Thyroid gland (tissue), 4 donors: ENCODE results near the gene NAV2. TPM values are rescaled to one million over a fixed set of nuclear protein-coding genes. Genes with fewer than 3 reads are reported as not detected.

Experiments
- DNase-seq, 2 donors: peaks; one replicate each; pipeline ENCODE4 v3.0.0-alpha.2; 2019
- H3K27ac ChIP-seq, 3 donors: fragments of 200-600 bp; sonication (generic); 1 replicate in 2 of 3; 2 replicates in 1 of 3; pipeline ENCODE4 v1.5.1; 2016 to 2019; ENCODE audit warnings: mild to moderate bottlenecking in 1 of 3, moderate library complexity in 1 of 3
- H3K27me3 ChIP-seq: fragments of 200-600 bp; sonication (generic); one replicate; pipeline ENCODE4 v1.5.1; 2019
- H3K36me3 ChIP-seq, 2 donors: fragments of 200-600 bp; sonication (generic); one replicate each; pipeline ENCODE4 v1.5.1; 2016 to 2019
- H3K4me1 ChIP-seq, 2 donors: fragments of 200-600 bp; sonication (generic); one replicate each; pipeline ENCODE4 v1.5.1; 2017 to 2019
- H3K4me3 ChIP-seq, 3 donors: fragments of 200-600 bp; sonication (generic); replicated peaks in 1 of 3; 1 replicate in 2 of 3; 2 replicates in 1 of 3; pipeline ENCODE4 v1.5.1; 2016; ENCODE audit warnings: mild to moderate bottlenecking in 1 of 3
- H3K9me3 ChIP-seq: fragments of 200-600 bp; sonication (generic); one replicate; pipeline ENCODE4 v1.5.1; 2017
- CTCF ChIP-seq, 6 experiments: fragments of 200-600 bp in 3 of 6; fragments of 450-650 bp in 3 of 6; sonication (generic) in 3 of 6; IDR thresholded peaks; one replicate each; pipeline ENCODE4 v1.5.1; 2016 to 2019; ENCODE audit warnings: antibody characterized with exemption in 6 of 6, mild to moderate bottlenecking in 2 of 6, inconsistent platforms in 1 of 6, moderate library complexity in 1 of 6
- POLR2A ChIP-seq, 2 donors: fragments of 450-650 bp; IDR thresholded peaks; one replicate each; pipeline ENCODE4 v1.6.1; 2017; ENCODE audit warnings: antibody characterized with exemption in 2 of 2, mild to moderate bottlenecking in 2 of 2, moderate library complexity in 1 of 2
- WGBS, 2 donors: methylation state at CpG; one replicate each; pipeline ENCODE4 v1.1.5; 2017; 5-methylcytosine and 5-hydroxymethylcytosine counted together
- intact Hi-C: fragments of 100-400 bp; cut with DNase I; formaldehyde crosslinking; loops from one replicate; pipeline ENCODE4 v1.15.1; 2023
- total RNA-seq, 4 donors: library from RNA; depleted of rRNA; stranded (reverse); fragments of >200 nt; gene quantifications; one replicate each; pipeline ENCODE4 v1.2.3, GENCODE V29; 2016

Gene NAV2
- total RNA-seq, 4 donors from 2014 or later = 34.8 to 88.6 (median 54.5) TPM

- Histone ChIP-seq H3K4me1 (peaks cover 21 to 41% of the 10 kb centered on the region in 2 donors), H3K9me3 (no peaks in the 10 kb centered on the region), H3K27me3 (no peaks in the 10 kb centered on the region), H3K36me3 (no peaks in the 10 kb centered on the region), H3K4me3 (no peak overlapping the region), H3K27ac (no peak overlapping the region)
- no peak for TF ChIP-seq POLR2A (IDR thresholded peaks at IDR 0.05)
- TF ChIP-seq CTCF (IDR thresholded peaks at IDR 0.05) = no peak
- WGBS, 2 donors = 46 to 71% methylated on average over 1 of the region's 1 CpG
- intact Hi-C loops = no loop called here
- DNase-seq = no peak
Measured at GRCh38 chr11:19821412-19821875, 108.8 kb downstream of the NAV2 start.

DNA sequence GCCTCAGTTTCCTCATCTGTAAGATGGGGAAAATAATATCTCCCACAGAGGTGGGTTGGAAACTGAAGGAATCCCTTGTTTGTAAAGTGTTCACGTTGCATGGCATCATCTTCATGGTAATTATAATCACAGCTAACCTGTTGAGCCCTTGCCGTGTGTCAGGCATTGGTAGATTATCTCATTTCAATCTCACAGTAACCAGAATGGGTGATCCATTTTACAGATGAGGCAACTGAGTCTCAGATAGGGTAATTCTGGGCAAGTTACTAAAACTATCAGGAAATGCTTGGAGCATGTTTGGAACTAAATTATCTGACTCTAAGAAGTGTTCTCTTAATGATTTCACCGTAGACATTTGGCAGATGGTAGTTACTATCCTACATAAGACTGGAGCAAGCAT is 109.4 kb downstream of the NAV2 start:
- WGBS, 2 donors = 93 to 98% methylated on average over 3 of the region's 3 CpGs
- no peak for TF ChIP-seq POLR2A (IDR thresholded peaks at IDR 0.05)
- TF ChIP-seq CTCF (IDR thresholded peaks at IDR 0.05) = no peak
- Histone ChIP-seq H3K27ac (no peak overlapping the region), H3K36me3 (no peaks in the 10 kb centered on the region), H3K9me3 (no peaks in the 10 kb centered on the region), H3K4me1 (peaks cover 21 to 40% of the 10 kb centered on the region in 2 donors), H3K27me3 (no peaks in the 10 kb centered on the region), H3K4me3 (no peak overlapping the region)
- no peak for DNase-seq
- intact Hi-C loops = no loop called here

GRCh38 chr11:19822531-19822930 is 109.9 kb downstream of the NAV2 start:
- intact Hi-C loops = no loop called here
- H3K4me3 ChIP-seq = no peak overlapping the region
- no peak overlapping the region for H3K27ac ChIP-seq
- no peaks in the 10 kb centered on the region for H3K36me3 ChIP-seq
- H3K27me3 ChIP-seq = no peaks in the 10 kb centered on the region
- TF ChIP-seq POLR2A (IDR thresholded peaks at IDR 0.05) (no peak), CTCF (IDR thresholded peaks at IDR 0.05) (no peak)
- H3K9me3 ChIP-seq = no peaks in the 10 kb centered on the region
- no peak for DNase-seq
- H3K4me1 ChIP-seq = peaks cover 17 to 39% of the 10 kb centered on the region in 2 donors

DNA sequence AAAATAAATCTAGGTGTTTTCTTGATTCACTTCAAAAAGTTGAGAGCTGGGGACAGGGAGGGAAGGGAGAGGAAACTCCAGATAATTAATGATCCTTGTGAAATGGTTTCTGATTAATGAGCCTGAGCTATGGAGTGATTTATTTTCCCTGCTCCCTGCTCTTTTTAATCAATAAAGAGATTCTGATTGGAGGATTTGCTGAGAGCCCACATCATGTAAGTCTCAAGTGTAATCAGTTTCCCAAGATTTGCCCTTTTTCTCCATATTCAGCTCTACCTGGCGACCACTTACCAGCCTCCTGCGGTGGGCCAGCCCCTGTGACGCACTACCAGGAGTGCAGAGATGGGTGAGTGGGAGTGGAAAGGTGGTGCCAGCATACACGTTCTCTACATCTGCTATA is 114.0 kb downstream of the NAV2 start:
- Histone ChIP-seq H3K27me3 (no peaks in the 10 kb centered on the region), H3K4me3 (no peak overlapping the region), H3K4me1 (peaks cover 14 to 33% of the 10 kb centered on the region in 2 donors), H3K27ac (no peak overlapping the region), H3K36me3 (no peaks in the 10 kb centered on the region), H3K9me3 (no peaks in the 10 kb centered on the region)
- WGBS, 2 donors = 86 to 100% methylated on average over 4 of the region's 4 CpGs
- intact Hi-C loops = no loop called here
- no peak for DNase-seq
- no peak for TF ChIP-seq POLR2A (IDR thresholded peaks at IDR 0.05)
- TF ChIP-seq CTCF (IDR thresholded peaks at IDR 0.05) = no peak

DNA sequence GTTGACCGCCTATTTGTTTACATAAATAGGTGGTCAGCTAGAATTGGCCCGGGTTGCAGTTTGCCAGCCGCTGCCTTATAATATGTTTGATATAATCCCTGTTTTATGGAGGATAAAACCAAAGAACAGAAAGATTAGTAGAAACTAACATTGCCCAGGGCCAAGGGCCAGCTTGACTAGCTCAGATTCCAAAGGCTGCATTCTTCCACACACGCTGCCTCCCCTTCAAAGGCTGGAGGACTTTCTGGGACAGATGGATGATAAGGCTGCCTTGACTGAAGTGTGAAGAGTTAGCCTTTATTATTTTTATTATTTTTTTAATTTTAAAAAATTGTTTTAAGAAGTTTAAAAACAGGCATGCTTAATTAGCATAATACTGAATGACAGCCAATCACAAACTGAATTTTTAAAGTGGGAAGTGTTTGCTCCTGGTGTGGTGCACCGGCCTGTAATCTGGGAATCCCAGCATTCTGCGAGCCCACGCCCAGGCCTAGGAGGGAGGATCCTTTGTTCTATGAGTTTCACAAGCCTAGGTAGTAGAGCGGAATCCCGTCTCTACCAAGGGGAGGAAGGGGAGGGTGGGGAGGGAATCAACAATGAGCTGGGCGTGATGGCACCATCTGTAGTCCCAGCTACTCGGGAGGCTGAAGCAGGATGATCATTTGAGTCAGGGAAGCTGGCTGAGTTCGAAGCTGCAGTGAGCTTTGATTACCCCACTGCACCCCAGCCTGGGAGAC is 114.9 kb downstream of the NAV2 start:
- Histone ChIP-seq H3K4me1 (peaks cover 14 to 32% of the 10 kb centered on the region in 2 donors), H3K9me3 (no peaks in the 10 kb centered on the region), H3K4me3 (no peak overlapping the region), H3K36me3 (no peaks in the 10 kb centered on the region), H3K27ac (no peak overlapping the region), H3K27me3 (no peaks in the 10 kb centered on the region)
- intact Hi-C loops = no loop called here
- WGBS, 2 donors = 89 to 90% methylated on average over 12 of the region's 12 CpGs
- DNase-seq = no peak
- TF ChIP-seq CTCF (IDR thresholded peaks at IDR 0.05) = no peak
- no peak for TF ChIP-seq POLR2A (IDR thresholded peaks at IDR 0.05)
